Left hindlimb (tissue), 1 donor: ENCODE data around the gene GCNT3.
"Not testable (repeated sequence)": the region's sequence is repeated elsewhere in the genome, so short reads cannot be mapped to it uniquely, and the experiment has no call there.

ENCODE experiments used
- DNase-seq: peaks from one replicate; pipeline ENCODE4 v3.0.0-alpha.2; 2018

Gene GCNT3

DNA sequence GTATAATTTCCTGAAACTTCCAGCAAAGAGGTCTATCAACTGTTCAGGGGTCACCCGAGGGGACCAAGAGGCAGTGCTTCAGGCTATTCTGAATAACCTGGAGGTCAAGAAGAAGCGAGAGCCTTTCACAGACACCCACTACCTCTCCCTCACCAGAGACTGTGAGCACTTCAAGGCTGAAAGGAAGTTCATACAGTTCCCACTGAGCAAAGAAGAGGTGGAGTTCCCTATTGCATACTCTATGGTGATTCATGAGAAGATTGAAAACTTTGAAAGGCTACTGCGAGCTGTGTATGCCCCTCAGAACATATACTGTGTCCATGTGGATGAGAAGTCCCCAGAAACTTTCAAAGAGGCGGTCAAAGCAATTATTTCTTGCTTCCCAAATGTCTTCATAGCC lies 6.8 kb downstream of the GCNT3 start:
- DNase-seq = no peak

DNA sequence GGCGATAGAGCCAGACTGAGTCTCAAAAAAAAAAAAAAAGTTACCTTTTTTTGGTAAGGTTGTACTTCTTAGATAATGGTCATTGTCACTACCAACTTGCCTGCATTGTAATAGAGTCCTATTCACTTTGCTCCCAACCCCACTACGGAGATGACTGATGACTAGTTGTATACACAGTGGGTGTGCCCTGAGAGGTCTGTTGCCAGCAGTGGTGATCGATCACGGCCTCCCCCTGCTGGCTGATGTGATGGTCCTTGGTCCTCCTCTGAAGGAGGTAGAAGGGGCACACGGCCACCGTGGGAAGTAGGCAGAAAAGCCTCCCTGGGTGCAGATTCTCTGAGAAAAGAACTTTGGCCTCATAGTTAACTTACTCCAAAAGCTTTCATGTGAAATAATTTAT lies 10.7 kb downstream of the GCNT3 start:
- peak; percentile 41 for DNase-seq

DNA sequence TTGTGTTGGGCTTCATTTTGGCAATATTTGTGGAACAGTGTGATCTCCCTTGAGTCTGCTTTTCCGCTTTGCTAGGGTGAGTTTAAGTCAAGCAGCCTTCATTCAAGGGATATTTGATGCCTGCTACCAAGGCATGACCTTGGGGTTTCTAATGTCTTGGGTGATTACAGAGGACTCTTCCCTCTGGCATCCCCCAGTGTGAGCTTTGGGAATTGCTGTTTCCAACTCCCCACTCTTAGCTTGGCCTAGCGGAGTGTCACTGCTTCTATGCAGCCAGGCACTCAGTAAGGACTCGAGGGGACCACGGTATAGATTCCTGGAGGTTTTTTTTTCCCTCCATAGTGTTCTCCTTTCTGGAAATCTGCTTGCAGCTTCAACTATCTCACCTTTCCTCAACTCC lies 21.1 kb downstream of the GCNT3 start:
- no peak for DNase-seq

DNA sequence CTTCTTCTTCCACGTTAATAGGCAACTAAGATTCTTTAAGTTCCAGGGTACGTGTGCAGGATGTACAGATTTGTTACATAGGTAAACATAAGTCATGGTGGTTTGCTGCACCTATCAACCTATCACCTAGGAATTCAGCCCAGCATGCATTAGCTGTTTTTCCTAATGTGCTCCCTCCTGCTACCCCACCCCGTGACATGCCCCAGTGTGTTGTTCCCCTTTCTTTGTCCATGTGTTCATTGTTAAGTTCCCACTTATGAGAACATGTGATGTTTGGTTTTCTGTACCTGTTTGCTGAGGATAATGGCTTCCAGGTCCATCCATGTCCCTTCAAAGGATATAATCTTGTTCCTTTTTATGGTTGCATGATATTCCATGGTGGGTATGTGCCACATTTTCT lies 24.6 kb downstream of the GCNT3 start:
- no peak for DNase-seq

DNA sequence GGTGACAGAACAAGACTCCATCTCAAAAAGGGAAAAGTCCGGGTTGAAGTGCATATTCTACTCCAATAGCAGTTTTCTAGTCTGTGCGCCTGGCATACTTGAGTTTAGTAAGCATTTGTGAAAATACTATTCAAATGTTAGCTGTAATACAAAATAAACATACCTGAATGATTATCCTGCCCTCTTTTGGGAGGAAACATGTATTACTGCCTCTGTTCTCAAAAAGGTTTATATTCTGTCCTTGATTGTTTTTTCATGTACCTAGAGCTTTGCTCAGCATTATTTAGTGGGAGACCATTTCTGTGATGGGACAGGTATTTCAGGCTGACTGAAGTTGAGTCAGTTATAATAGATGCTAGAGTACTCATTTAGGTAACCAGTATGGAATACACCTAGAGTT lies 25.9 kb downstream of the GCNT3 start:
- DNase-seq = not testable (repeated sequence)

DNA sequence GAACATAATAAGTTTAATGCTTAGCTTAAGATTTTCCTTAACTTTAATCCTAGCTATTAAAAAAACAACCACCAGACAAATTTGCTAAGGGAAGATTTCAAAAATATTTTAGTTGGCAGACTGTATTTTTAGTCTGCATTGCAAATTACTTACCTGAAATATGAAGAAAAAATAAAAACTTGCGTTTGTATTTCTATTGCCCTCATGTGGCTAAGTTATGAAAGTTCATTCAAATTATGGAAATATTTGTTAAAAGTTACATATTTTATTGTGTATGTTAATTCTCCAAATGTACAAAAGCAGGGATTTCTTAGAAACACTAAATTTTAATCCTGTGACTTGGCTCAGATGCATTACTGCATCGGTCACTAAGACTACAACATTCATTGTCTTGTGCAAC lies 30.8 kb downstream of the GCNT3 start:
- DNase-seq = no peak

DNA sequence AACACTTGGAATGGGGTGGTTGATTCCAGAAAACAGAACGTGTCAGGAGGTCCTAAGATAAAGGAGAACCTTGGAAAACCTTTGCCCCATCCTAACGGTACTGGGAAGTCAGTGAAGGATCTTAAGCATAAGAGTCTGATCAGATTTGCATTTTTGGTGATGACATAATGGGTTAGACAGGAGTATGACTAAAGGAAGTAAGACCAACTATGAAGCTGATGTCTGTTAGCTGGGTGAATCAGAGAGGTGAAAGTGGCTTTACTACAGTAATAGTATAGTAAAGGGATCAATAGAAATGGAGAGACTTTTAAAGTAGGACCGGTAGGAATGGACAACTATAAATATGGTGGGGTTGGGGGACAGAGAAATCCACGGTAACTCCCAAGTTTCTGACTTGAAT lies 33.2 kb downstream of the GCNT3 start:
- DNase-seq = no peak

DNA sequence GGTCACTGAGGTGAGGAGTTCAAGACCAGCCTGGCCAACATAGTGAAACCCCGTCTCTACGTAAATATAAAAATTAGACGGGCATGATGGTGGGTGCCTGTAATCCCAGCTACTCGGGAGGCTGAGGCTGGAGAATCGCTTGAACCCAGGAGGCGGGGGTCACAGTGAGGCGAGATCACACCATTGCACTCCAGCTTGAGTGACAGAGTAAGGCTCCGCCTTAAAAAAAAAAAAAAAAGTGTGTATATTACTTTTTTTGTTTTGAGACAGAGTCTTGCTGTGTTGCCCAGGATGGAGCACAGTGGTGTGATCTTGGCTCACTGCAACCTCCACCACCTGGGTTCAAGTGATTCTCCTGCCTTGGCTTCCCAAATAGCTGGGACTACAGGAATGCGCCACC lies 34.2 kb downstream of the GCNT3 start:
- DNase-seq = not testable (repeated sequence)

DNA sequence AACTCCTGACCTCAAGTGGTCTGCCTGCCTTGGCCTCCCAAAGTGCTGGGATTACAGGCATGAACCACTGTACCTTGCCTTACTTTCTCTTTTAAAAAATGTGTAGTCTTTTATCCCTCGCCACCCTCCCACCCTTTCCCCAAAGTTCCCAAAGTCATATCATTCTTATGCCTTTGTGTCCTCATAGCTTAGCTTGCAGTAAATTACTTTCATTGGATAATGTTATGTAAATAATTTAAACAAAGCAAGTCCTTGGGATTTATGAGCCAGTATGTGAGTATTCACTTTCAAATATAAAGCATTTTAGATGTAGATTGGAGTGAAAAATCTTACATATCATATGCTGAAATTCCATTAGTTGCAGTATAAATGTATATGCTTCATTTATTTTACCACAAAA lies 34.7 kb downstream of the GCNT3 start:
- DNase-seq = no peak

DNA sequence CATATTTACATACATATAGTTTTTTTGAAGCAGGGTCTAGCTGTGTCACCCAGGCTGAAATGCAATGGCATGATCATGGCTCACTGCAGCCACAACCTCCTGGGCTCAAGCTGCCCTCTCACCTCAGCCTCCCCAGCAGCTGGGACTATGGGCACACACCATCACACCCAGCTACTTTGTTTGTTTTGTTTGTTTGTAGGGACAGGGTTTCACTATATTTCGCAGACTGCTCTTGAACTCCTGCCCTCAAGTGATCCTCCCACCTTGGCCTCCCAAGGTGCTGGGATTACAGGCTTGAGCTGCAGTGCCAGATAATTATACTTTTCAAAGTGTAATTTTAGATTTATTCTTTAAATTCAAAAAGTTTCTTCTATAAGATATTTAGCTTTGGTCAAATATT lies 35.5 kb downstream of the GCNT3 start:
- no peak for DNase-seq

DNA sequence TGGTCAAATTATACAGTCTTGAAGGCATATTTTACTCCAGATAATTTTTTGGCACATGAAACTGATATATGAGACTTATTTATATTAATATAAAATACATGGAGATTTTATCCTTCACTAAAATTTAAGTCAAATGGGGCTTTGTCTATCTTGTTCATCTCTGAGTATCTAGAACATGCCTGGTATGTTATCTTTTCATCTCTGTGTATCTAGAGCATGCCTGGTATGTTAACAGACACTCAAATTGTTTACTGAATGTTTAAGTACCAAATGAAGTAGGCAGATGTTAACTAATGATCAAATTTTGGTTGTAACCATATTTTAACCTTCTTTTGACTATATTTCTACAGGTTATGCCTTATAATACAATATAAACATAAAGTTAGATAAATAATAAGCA lies 38.0 kb downstream of the GCNT3 start:
- no peak for DNase-seq

DNA sequence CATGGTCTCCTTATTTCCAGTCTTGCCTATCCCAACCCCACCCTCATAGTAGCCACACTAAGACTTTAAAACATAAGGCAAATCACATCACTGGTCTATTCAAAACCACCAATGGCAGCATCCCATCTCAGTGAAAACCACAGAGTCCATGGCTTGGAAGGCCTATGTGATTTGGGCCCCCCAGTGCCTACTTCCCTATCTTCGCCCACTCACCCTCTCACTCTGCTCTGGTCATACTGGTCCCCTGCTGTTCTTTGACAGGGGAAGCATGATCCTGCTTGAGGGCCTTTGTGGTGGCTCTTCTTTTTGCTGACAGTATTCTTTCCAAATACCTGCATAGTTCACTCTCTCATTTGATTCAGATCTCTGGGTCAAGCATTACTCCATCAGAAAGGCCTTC lies 42.5 kb downstream of the GCNT3 start:
- DNase-seq = no peak

DNA sequence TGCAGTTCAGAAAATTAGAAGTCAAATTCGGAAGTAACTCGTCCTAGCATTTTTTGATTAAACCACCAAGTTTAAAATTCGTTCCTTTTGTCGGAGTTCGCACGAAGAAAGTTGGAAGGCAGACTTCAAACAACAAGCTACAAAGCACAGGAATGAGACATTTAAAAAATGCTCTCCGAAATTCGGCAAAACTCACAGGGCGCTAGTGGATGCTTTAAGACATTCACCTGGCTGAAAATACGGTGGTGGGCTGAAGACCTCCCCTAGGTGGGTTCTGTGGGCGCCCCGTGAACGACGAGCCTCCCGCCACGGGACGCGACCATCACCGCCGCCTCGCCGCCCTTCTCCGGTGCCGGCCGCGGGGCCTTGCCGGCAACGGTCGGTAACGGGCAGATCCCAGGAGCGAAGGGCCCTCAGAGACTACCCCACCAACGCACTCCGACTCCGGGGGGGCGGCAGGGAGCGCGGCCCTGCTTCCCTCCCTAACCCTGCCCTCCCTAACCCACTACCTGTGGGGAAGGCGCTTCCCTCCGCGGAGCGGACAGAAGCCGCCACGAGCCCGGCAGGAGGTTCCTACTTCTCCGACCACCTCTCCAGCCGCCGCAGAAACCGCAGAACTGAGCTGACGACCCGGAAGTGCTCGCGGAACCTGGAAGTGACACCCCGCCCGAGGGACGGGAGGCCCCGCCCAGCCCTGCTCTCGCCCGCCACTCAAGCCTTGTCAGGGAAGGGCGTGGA lies 45.5 kb downstream of the GCNT3 start, which contains the start of gene GTF2A2:
Gene GTF2A2, minus strand, starts transcription at position 619 of the 738 bp plus-strand sequence. CDS start 5,238 bp downstream, outside the sequence.
- DNase-seq = peak; percentile 97

DNA sequence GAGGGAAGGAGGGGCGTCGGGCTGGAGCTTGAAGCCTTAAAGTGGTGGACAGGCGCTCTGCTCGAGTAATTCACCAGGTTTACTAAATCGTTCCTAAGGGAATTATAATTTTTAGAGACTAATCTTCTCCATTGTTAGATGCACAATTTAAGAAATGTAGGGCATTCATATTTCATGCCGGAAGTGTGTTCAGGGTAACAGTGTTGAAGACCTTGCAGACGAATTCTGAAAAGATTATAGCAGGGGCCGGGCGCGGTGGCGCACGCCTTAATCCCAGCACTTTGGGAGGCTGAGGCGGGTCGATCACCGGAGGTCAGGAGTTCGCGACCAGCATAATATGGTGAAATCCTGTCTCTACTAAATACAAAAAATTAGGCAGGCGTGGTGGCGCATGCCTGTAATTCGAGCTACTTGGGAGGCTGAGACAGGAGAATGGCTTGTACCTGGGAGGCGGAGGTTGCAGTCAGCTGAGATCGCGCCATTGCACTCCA lies 46.1 kb downstream of the GCNT3 start:
- no peak for DNase-seq

DNA sequence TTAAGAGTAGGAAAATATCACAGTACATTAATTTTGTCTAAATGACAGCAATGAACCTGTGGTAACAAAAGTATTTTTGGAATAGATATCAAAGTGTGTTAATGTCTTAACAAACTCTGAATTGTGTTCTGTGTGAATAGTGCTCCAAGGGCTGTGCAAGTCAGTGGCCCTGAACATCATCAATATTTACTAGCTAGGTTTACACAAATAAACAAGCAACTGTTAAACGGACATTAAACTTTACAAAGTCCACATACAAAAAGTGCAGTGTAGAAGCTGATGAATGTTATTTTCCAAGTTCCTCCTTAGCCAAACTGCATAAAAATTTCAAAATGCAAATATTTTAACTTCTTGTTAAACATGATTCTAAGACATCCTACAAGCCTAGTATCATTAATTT lies 47.8 kb downstream of the GCNT3 start:
- no peak for DNase-seq

DNA sequence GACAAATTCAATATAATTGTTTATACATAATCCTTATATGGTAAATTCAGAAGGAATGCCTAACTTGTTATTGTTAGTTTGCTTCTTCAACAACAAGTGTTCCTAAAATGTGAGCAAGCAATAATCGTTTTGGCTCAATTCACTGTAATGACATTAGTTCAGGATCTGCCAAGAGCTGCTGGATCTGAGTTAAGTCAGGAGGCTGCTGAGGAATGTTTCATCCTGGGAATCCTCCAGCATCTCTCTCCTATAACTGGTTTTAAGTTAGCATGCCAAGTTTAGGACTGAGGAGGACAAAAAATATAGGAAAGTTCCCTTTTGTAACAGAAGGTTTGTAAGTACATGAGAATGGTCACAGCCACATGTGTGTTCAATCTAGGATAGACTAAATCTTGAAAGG lies 50.7 kb downstream of the GCNT3 start:
- DNase-seq = peak; percentile 48

DNA sequence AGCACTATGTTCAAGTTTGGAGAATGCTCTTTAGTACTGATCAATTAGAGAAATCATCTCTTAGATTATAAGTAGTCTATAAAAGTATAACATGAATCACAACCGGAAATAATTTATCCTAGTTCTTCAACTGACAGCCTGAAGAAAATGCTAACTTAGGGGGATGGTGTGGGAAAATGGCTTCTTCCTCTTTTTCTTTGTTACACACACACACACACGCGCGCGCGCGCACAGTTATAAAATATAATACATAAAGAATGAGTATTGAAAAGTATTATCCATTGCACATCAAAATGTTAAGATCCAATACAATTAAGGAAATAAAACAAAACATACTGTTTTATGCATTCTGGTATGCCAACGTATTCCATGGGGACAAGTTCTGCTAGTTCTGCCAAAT lies 57.0 kb downstream of the GCNT3 start:
- DNase-seq = no peak
